Mammary epithelial cell (primary cell): ENCODE results near the gene PITX3.

Source experiments
- EZH2 ChIP-seq: IDR thresholded peaks from 2 replicates; pipeline ENCODE4 v1.6.1; 2012; ENCODE audit warnings: low read length, inconsistent platforms, borderline replicate concordance
- TF ChIP-seq, protein P1 (sequence below), 2 donors: IDR thresholded peaks in 1 of 2; conservative IDR thresholded peaks in 1 of 2; 2 replicates each; pipeline ENCODE4 v1.5.1; 2011 to 2012; ENCODE audit warnings: inconsistent platforms in 2 of 2, low read length in 2 of 2, mild to moderate bottlenecking in 2 of 2, control low read depth in 1 of 2, low read depth in 1 of 2; ENCODE audit not compliant: insufficient read depth in 1 of 2; ENCODE audit errors: extremely low read depth in 1 of 2

- TF ChIP-seq, protein P1, sequence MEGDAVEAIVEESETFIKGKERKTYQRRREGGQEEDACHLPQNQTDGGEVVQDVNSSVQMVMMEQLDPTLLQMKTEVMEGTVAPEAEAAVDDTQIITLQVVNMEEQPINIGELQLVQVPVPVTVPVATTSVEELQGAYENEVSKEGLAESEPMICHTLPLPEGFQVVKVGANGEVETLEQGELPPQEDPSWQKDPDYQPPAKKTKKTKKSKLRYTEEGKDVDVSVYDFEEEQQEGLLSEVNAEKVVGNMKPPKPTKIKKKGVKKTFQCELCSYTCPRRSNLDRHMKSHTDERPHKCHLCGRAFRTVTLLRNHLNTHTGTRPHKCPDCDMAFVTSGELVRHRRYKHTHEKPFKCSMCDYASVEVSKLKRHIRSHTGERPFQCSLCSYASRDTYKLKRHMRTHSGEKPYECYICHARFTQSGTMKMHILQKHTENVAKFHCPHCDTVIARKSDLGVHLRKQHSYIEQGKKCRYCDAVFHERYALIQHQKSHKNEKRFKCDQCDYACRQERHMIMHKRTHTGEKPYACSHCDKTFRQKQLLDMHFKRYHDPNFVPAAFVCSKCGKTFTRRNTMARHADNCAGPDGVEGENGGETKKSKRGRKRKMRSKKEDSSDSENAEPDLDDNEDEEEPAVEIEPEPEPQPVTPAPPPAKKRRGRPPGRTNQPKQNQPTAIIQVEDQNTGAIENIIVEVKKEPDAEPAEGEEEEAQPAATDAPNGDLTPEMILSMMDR (conservative IDR thresholded peaks at IDR 0.05 in 1 of 2, IDR thresholded peaks at IDR 0.05 in 1 of 2; ENCODE audit: extremely low read depth in 1 of 2, insufficient read depth in 1 of 2, low read depth in 1 of 2, low read length in 2 of 2), result no peak
- TF ChIP-seq EZH2, result no peak
Measured at GRCh38 chr10:102185272-102185671, 56.0 kb downstream of the PITX3 start.
